Fibroblast of pulmonary artery (primary cell): ENCODE measurements around the gene TBC1D24.

Source experiments
- DNase-seq: peaks from one replicate; pipeline ENCODE4 v3.0.0-alpha.2; 2010; ENCODE audit warnings: low read depth
- H3K4me3 ChIP-seq: replicated peaks from 2 replicates; pipeline ENCODE4 v1.5.1; 2011; ENCODE audit warnings: low read depth, mild to moderate bottlenecking, control low read depth, low read length, moderate library complexity
- TF ChIP-seq, protein P1 (sequence below): IDR thresholded peaks from 2 replicates; pipeline ENCODE4 v1.5.1; 2011; ENCODE audit warnings: mild to moderate bottlenecking, control low read depth, low read length, inconsistent platforms; ENCODE audit errors: missing control alignments

The TBC1D24 gene

DNA sequence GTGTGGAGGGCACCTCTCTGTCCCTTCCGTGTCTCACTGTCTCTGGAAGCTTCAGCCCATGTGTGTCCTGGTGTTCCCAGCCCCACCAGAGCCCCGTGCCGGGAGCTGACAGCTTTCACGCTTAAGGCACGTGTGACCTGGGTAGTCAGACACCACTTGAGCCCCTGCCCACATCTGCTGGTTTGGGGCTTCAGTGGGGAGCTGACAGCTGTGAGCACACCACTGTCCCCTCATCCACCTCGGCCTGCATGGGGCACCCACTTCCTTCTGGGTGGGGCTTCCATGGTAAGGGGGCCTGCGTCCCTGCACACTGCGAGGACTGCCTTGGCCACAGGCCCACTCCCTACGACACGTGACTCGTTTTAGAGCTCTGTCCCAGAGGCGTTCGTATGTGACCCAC lies 17.7 kb upstream of the TBC1D24 start:
- no peak for DNase-seq
- H3K4me3 ChIP-seq: no peak overlapping the region
- TF ChIP-seq, protein P1, sequence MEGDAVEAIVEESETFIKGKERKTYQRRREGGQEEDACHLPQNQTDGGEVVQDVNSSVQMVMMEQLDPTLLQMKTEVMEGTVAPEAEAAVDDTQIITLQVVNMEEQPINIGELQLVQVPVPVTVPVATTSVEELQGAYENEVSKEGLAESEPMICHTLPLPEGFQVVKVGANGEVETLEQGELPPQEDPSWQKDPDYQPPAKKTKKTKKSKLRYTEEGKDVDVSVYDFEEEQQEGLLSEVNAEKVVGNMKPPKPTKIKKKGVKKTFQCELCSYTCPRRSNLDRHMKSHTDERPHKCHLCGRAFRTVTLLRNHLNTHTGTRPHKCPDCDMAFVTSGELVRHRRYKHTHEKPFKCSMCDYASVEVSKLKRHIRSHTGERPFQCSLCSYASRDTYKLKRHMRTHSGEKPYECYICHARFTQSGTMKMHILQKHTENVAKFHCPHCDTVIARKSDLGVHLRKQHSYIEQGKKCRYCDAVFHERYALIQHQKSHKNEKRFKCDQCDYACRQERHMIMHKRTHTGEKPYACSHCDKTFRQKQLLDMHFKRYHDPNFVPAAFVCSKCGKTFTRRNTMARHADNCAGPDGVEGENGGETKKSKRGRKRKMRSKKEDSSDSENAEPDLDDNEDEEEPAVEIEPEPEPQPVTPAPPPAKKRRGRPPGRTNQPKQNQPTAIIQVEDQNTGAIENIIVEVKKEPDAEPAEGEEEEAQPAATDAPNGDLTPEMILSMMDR: no peak

DNA sequence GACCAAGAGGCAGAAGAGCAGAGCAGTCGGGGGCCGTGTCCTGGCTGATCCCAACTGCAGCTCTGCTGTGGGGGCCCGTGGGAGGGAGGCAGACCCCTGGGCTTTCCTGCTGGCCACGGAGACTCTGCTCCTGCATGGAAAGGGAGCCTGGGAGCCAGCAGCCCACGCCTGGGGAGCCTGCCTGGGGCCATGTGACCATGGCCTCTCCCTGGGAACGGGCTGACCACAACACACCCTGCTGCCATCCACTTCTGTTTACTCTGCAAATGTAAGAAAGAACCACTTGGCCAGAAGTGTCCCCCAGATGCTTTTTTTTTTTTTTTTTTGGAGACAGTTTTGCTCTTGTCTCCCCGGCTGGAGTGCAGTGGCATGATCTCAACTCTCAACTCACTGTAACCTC lies 17.0 kb upstream of the TBC1D24 start:
- no peak overlapping the region for H3K4me3 ChIP-seq
- DNase-seq: no peak
- TF ChIP-seq, protein P1: no peak

DNA sequence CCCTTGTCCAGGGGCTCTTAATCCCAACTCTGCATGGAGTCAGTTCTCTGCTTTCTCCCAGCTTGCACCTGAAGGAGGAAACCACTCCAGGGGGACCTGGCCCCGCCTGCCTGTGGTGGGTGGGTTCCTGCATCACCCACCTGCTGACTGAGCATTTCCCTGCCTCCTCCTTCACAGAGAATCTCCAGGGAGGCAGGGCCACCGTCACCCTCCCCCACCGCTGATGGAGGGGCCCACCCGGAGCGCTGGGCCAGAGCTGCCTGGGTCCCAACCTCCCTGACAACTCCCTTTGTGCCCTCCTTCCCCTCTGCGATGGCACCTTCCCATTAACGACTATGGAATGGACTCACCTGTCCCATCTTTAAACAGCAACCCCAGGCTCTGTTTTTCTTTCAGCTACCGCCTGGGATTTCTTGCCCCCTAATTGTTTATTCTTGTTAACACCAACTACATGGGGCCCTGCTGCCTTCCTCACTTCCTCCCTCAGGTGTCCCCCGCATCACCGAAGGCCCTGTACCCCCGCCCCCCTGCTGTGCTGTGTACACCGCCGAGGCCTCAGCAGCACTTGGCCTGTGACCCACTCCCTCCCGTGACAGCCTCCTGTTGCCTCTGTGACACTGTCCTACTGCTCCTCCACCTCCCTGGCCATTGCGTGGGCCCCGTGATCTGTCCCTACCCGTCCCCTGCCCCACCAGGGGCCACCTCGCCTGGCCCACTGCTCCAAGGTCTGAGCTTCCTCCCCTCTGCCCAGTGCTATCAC lies 15.9 kb upstream of the TBC1D24 start:
- TF ChIP-seq, protein P1: no peak
- peak overlapping the region; percentile 67 for H3K4me3 ChIP-seq
- no peak for DNase-seq

DNA sequence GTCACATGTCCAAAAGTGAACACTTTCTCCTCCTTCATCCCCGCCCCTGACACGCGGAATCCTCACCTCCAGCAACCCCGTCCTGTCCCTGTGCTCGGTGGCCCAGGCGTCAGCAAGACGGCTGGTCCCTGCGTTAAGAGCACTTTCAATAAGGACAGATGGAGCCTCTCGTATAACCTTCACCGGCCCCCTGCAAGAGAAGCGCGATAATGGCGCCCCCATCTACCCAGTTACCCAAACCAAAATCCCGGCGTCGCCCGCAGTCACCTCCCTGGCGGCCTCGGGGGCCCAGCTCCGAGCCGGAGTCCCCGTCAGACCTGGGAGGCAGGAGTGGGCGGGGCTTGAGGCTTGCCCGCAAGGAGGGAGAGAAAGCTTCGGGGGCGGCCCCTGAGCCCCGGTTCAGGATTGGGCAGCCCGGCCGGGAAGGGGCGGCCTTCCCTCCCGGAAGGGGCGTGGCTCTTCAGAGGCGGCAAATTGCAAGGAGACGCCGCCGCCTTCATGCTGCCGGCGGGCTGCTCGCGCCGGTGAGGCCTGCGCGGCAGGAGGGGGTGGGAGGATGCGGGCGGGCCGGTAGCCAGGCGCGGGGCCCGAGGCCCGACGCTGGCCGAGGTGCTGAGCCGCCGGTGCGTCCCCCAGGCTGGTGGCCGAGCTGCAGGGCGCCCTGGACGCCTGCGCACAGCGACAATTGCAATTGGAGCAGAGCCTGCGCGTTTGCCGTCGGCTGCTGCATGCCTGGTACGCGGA lies 15.1 kb upstream of the TBC1D24 start, which contains the start of gene TEDC2:
TEDC2 (plus strand) TSS at position 463 of the 744 bp plus-strand sequence; CDS start at position 499, 36 bp downstream.
- H3K4me3 ChIP-seq: peak within 1 kb of the TSS; percentile 67
- peak; percentile 89 for DNase-seq
- TF ChIP-seq, protein P1: no peak

DNA sequence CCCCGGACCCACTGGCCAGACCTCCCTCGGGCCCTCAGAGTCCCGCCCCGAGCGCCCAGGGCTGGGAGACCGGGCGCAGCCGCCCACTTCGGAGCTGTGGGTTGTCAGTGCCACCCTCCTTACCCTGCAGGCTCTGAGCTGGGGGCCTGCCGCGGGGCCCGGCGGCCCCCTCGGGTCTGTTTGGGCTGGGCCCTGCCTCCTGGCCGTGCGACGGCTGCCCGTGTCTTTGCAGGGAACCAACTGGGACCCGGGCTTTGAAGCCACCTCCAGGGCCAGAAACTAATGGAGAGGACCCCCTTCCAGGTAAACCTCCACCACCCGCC lies 14.6 kb upstream of the TBC1D24 start:
- TF ChIP-seq, protein P1: no peak
- no peak for DNase-seq

DNA sequence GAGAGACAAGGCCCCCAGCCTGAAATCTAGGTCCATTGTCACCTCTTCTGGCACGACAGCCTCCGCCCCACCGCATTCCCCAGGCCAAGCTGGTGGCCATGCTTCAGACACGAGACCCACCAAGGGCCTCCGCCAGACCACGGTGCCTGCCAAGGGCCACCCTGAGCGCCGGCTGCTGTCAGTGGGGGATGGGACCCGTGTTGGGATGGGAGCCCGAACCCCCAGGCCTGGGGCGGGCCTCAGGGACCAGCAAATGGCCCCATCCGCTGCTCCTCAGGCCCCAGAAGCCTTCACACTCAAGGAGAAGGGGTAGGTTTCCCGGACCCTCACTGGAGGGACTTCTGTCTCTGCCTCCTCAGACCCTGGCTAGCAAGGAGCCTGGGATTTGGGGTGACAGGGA lies 14.0 kb upstream of the TBC1D24 start:
- TF ChIP-seq, protein P1: no peak
- peak overlapping the region; percentile 67 for H3K4me3 ChIP-seq
- no peak for DNase-seq

More for the DNA sequence above, 14.6 kb upstream of the TBC1D24 start:
- H3K4me3 ChIP-seq: peak overlapping the region; percentile 67
